ENCODE results near the gene CEP250. TPM values are rescaled to one million over a fixed set of nuclear protein-coding genes. Genes with fewer than 3 reads are reported as not detected.

CEP250 gene
- total and polyA plus RNA-seq, 2 of the 4 experiments (the other 2 are of a cell fraction): 22.7 to 35.1 TPM

GRCh38 chr20:35437599-35437998 lies 17.8 kb upstream of the CEP250 start:
- Histone ChIP-seq H2BK5ac (ENCODE audit: low read depth, low read length, poor library complexity, severe bottlenecking) (peak overlapping the region; percentile 32), H2AK5ac (ENCODE audit: low read depth, low read length) (peak overlapping the region; percentile 78), H3K27ac (ENCODE audit: insufficient read depth, low read length) (peak overlapping the region; percentile 51; the same call in 1 of the 2 replicates), H4K5ac (ENCODE audit: low read depth, low read length) (peak overlapping the region; percentile 22; the same call in 1 of the 2 replicates), H3K4me1 (ENCODE audit: control insufficient read depth, insufficient read depth, low read length) (peaks cover 9% of the 10 kb centered on the region), H3K14ac (replicated peaks; ENCODE audit: low read depth, low read length) (peak overlapping the region; percentile 41), H2BK20ac (ENCODE audit: low read depth, low read length) (peak overlapping the region; percentile 93), H3K27me3 (ENCODE audit: control insufficient read depth, insufficient read depth, low read length) (no peaks in the 10 kb centered on the region), H3K79me1 (ENCODE audit: low read depth in 1 of 2, low read length in 2 of 2) (peaks cover 0 to 10% of the 10 kb centered on the region in 2 experiments; a peak in 2 of 4 replicates), H3K4me2 (ENCODE audit: low read depth, low read length) (peak overlapping the region; percentile 43), H3K18ac (ENCODE audit: low read depth, low read length) (peak overlapping the region; percentile 39; the same call in 1 of the 2 replicates), H2AK9ac (replicated peaks; ENCODE audit: low read depth, low read length, poor library complexity) (peak overlapping the region; percentile 90), H4K91ac (ENCODE audit: insufficient read depth, low read depth, low read length) (peak overlapping the region; percentile 56), H4K20me1 (ENCODE audit: insufficient read depth, low read length) (no peaks in the 10 kb centered on the region), H3K9me3 (ENCODE audit: control insufficient read depth, insufficient read depth, low read length) (no peaks in the 10 kb centered on the region), H3K4ac (ENCODE audit: low read depth, low read length) (peak overlapping the region; percentile 95), H3K23ac (ENCODE audit: low read depth, low read length) (peak overlapping the region; percentile 69), H3K36me3 (ENCODE audit: control insufficient read depth, insufficient read depth, low read length) (peaks cover 2% of the 10 kb centered on the region; the same call in 1 of the 2 replicates), H2BK15ac (ENCODE audit: low read depth, low read length) (peak overlapping the region; percentile 22; the same call in 1 of the 3 replicates), H3K4me3 (ENCODE audit: insufficient read depth, low read depth, low read length) (no peak overlapping the region; the same call in 1 of the 2 replicates), H3K9ac (ENCODE audit: low read depth, low read length) (peak overlapping the region; percentile 42), H2BK120ac (ENCODE audit: low read depth, low read length) (peak overlapping the region; percentile 82), H2AFZ (replicated peaks; ENCODE audit: low read length, poor library complexity) (peak overlapping the region; percentile 86), H3K56ac (ENCODE audit: extremely low read depth, insufficient read depth, low read length) (peak overlapping the region; percentile 64; the same call in 1 of the 2 replicates), H3K9me1 (ENCODE audit: insufficient read depth, low read length) (peaks cover 14% of the 10 kb centered on the region; the same call in 1 of the 2 replicates), H4K8ac (ENCODE audit: low read depth in 2 of 2, low read length in 2 of 2) (peak overlapping the region; percentile 71 to 97)
- no peak; the same call in 1 of the 2 replicates for ATAC-seq (ENCODE audit: low read depth)
- no peak for TF ChIP-seq BHLHE40 (IDR thresholded peaks at IDR 0.05; ENCODE audit: low read depth, low read length)
- TF ChIP-seq RFX5 (IDR thresholded peaks at IDR 0.05; ENCODE audit: low read depth, low read length): no peak
- no peak for TF ChIP-seq POLR2A (IDR thresholded peaks at IDR 0.05; ENCODE audit: low read depth, low read length)
- no peak for TF ChIP-seq ELK1 (IDR thresholded peaks at IDR 0.05; ENCODE audit: borderline replicate concordance, low read depth, low read length)
- no peak for TF ChIP-seq USF2 (IDR thresholded peaks at IDR 0.05; ENCODE audit: low read depth, low read length)
- no peak for TF ChIP-seq SMC3 (IDR thresholded peaks at IDR 0.05; ENCODE audit: low read depth, low read length)
- no peak for TF ChIP-seq RAD21 (IDR thresholded peaks at IDR 0.05; ENCODE audit: low read length)
- no peak for TF ChIP-seq CTCF (conservative IDR thresholded peaks at IDR 0.05; ENCODE audit: low read depth, low read length)
- no peak for TF ChIP-seq FOS (IDR thresholded peaks at IDR 0.05; ENCODE audit: low read depth, low read length)
- no peak for TF ChIP-seq CHD1 (IDR thresholded peaks at IDR 0.05; ENCODE audit: low read depth, low read length)
- no peak for TF ChIP-seq RCOR1 (IDR thresholded peaks at IDR 0.05; ENCODE audit: insufficient replicate concordance, low read length)
- no peak for TF ChIP-seq NFE2L2 (IDR thresholded peaks at IDR 0.05; ENCODE audit: low read depth, low read length)
- no peak for TF ChIP-seq MAFK (IDR thresholded peaks at IDR 0.05; ENCODE audit: low read depth, low read length)
- intact Hi-C loops (cut with micrococcal nuclease) (loop anchor here (10.0 kb wide), 3 partner anchors 83 to 603 kb away; partner anchors contain the start of gene MMP24OS), dilution Hi-C loops (cut with HindIII; ENCODE audit: low sequenced_read_pairs, unreplicated experiment) (no loop called here), in situ Hi-C loops (cut with MboI; ENCODE audit: low sequenced_read_pairs) (loop anchor here (5.0 to 25.0 kb wide), 3 partner anchors 130 to 600 kb away; partner anchors contain the start of genes EDEM2 and NCOA6)
- no TSS peak for BruUV-seq (replicated peaks)
- WGBS, 2 experiments (ENCODE audit: extremely low coverage in 2 of 2, insufficient read length in 1 of 2): 56% methylated on average over 6 of the region's 8 CpGs; no CpG with 5 or more reads in 1 of the 2 experiments
- CTCF ChIA-PET: interaction anchor here (1.0 kb wide), 1 partner anchor 131 kb away, joined by 5 read pairs; no protein-coding TSS in a partner anchor
- POLR2A ChIA-PET (ENCODE audit: unreplicated experiment): interaction anchor here (0.6 kb wide), 1 partner anchor 153 kb away, joined by 3 read pairs; no protein-coding TSS in a partner anchor
- no peak for DNase-seq
